ENCODE data around the gene PTGER4. TPM values are rescaled to one million over a fixed set of nuclear protein-coding genes. Genes with fewer than 3 reads are reported as not detected.
"Not testable (repeated sequence)": the region's sequence is repeated elsewhere in the genome, so short reads cannot be mapped to it uniquely, and the experiment has no call there.

PTGER4 gene
- total RNA-seq, 3 donors from 2014 or later: 20.5 to 31.5 (median 27.5) TPM

- no peak for TF ChIP-seq CTCF (IDR thresholded peaks at IDR 0.05)
- TF ChIP-seq POLR2A (IDR thresholded peaks at IDR 0.05): no peak
- TF ChIP-seq POLR2AphosphoS5 (IDR thresholded peaks at IDR 0.05): no peak
- Histone ChIP-seq H3K9me3 (peaks cover 0 to 6% of the 10 kb centered on the region in 2 donors), H3K4me3 (no peak overlapping the region), H3K27me3 (no peaks in the 10 kb centered on the region), H3K36me3 (no peaks in the 10 kb centered on the region), H3K27ac (no peak overlapping the region), H3K4me1 (no peaks in the 10 kb centered on the region)
- no peak for DNase-seq (ENCODE audit: low spot score in 2 of 2)
- intact Hi-C loops (cut with DNase I; ENCODE audit: low total_unique reads): no loop called here
Measured at GRCh38 chr5:40716000-40716399, 36.3 kb downstream of the PTGER4 start.

- no peak for TF ChIP-seq CTCF (IDR thresholded peaks at IDR 0.05)
- no peak for TF ChIP-seq POLR2A (IDR thresholded peaks at IDR 0.05)
- TF ChIP-seq POLR2AphosphoS5 (IDR thresholded peaks at IDR 0.05): no peak
- Histone ChIP-seq H3K36me3 (no peaks in the 10 kb centered on the region), H3K4me1 (no peaks in the 10 kb centered on the region), H3K4me3 (no peak overlapping the region), H3K27ac (no peak overlapping the region), H3K27me3 (no peaks in the 10 kb centered on the region), H3K9me3 (peaks cover 0 to 2% of the 10 kb centered on the region in 2 donors)
- no peak for DNase-seq (ENCODE audit: low spot score in 2 of 2)
- intact Hi-C loops (cut with DNase I; ENCODE audit: low total_unique reads): no loop called here
Measured at GRCh38 chr5:40716590-40716989, 36.9 kb downstream of the PTGER4 start.

- H3K36me3 ChIP-seq: no peaks in the 10 kb centered on the region
- intact Hi-C loops (cut with DNase I; ENCODE audit: low total_unique reads): no loop called here
- no peak overlapping the region for H3K27ac ChIP-seq
- H3K27me3 ChIP-seq: no peaks in the 10 kb centered on the region
- H3K9me3 ChIP-seq: peaks cover 0 to 4% of the 10 kb centered on the region in 2 donors
- TF ChIP-seq POLR2A (IDR thresholded peaks at IDR 0.05) (no peak), CTCF (IDR thresholded peaks at IDR 0.05) (no peak), POLR2AphosphoS5 (IDR thresholded peaks at IDR 0.05) (no peak)
- no peak overlapping the region for H3K4me3 ChIP-seq
- H3K4me1 ChIP-seq: no peaks in the 10 kb centered on the region
- no peak for DNase-seq (ENCODE audit: low spot score in 2 of 2)
Measured at GRCh38 chr5:40717281-40717680, 37.6 kb downstream of the PTGER4 start.

- Histone ChIP-seq H3K27ac (no peak overlapping the region), H3K36me3 (no peaks in the 10 kb centered on the region), H3K4me3 (no peak overlapping the region), H3K9me3 (peaks cover 0 to 6% of the 10 kb centered on the region in 2 donors), H3K27me3 (no peaks in the 10 kb centered on the region), H3K4me1 (no peaks in the 10 kb centered on the region)
- DNase-seq (ENCODE audit: low spot score in 2 of 2): no peak
- intact Hi-C loops (cut with DNase I; ENCODE audit: low total_unique reads): no loop called here
- TF ChIP-seq POLR2AphosphoS5 (IDR thresholded peaks at IDR 0.05) (no peak), POLR2A (IDR thresholded peaks at IDR 0.05) (no peak), CTCF (IDR thresholded peaks at IDR 0.05) (no peak)
Measured at GRCh38 chr5:40720069-40720468, 40.4 kb downstream of the PTGER4 start.

GRCh38 chr5:40722497-40722911, 42.8 kb downstream of the PTGER4 start:
- H3K27me3 ChIP-seq; H3K9me3 ChIP-seq; H3K4me3 ChIP-seq; H3K27ac ChIP-seq; H3K4me1 ChIP-seq; DNase-seq (ENCODE audit: low spot score in 2 of 2); H3K36me3 ChIP-seq; intact Hi-C loops (cut with DNase I; ENCODE audit: low total_unique reads): not testable (repeated sequence)

GRCh38 chr5:40733434-40733833, 53.7 kb downstream of the PTGER4 start:
- intact Hi-C loops (cut with DNase I; ENCODE audit: low total_unique reads): no loop called here
- Histone ChIP-seq H3K9me3 (no peaks in the 10 kb centered on the region), H3K36me3 (no peaks in the 10 kb centered on the region), H3K4me3 (no peak overlapping the region), H3K27me3 (no peaks in the 10 kb centered on the region), H3K27ac (no peak overlapping the region), H3K4me1 (peaks cover 0 to 5% of the 10 kb centered on the region in 2 donors)
- TF ChIP-seq POLR2A (IDR thresholded peaks at IDR 0.05): no peak
- TF ChIP-seq POLR2AphosphoS5 (IDR thresholded peaks at IDR 0.05): no peak
- TF ChIP-seq CTCF (IDR thresholded peaks at IDR 0.05): no peak
- no peak for DNase-seq (ENCODE audit: low spot score in 2 of 2)
